Muscle of back (tissue), 11 donors: Measurements from ENCODE around the gene AFAP1L2. TPM values are rescaled to one million over a fixed set of nuclear protein-coding genes. Genes with fewer than 3 reads are reported as not detected.

Experiments used
- DNase-seq, 3 donors: peaks; one replicate each; pipeline versions ENCODE4 v3.0.0 to v3.0.0-alpha.2; 2013
- polyA plus RNA-seq, 10 donors: library from polyadenylated mRNA; unstranded; fragments of 120-200 nt; gene quantifications; one replicate each; pipeline ENCODE4 v1.2.1, GENCODE V29; 2013; ENCODE audit not compliant: insufficient read length in 10 of 10

AFAP1L2 gene
- polyA plus RNA-seq, 10 donors, result 31.0 to 46.9 (median 38.3) TPM

GRCh38 chr10:114291516-114291915, 112.8 kb downstream of the AFAP1L2 start:
- DNase-seq, result no peak

- no peak for DNase-seq
Observed at GRCh38 chr10:114291076-114291475, 113.2 kb downstream of the AFAP1L2 start.

GRCh38 chr10:114290038-114290437, 114.3 kb downstream of the AFAP1L2 start:
- DNase-seq, result no peak

GRCh38 chr10:114289096-114289436, 115.2 kb downstream of the AFAP1L2 start:
- no peak for DNase-seq

GRCh38 chr10:114288424-114289095, 115.7 kb downstream of the AFAP1L2 start:
- DNase-seq, result no peak

GRCh38 chr10:114286921-114287320, 117.4 kb downstream of the AFAP1L2 start:
- DNase-seq, result no peak

- DNase-seq, result no peak
Observed at GRCh38 chr10:114285961-114286441, 118.3 kb downstream of the AFAP1L2 start.

- no peak for DNase-seq
Observed at GRCh38 chr10:114284346-114285071, 119.8 kb downstream of the AFAP1L2 start.

GRCh38 chr10:114283535-114284234, 120.6 kb downstream of the AFAP1L2 start:
- DNase-seq, result no peak

- DNase-seq, result no peak
Observed at GRCh38 chr10:114283091-114283490, 121.2 kb downstream of the AFAP1L2 start.

GRCh38 chr10:114282526-114282925, 121.8 kb downstream of the AFAP1L2 start:
- no peak for DNase-seq

- no peak for DNase-seq
Observed at GRCh38 chr10:114281461-114281860, 122.8 kb downstream of the AFAP1L2 start.

GRCh38 chr10:114281006-114281405, 123.3 kb downstream of the AFAP1L2 start:
- no peak for DNase-seq

- DNase-seq, result no peak
Observed at GRCh38 chr10:114279901-114280644, 124.2 kb downstream of the AFAP1L2 start.

GRCh38 chr10:114279289-114279688, 125.0 kb downstream of the AFAP1L2 start:
- no peak for DNase-seq

GRCh38 chr10:114278884-114279191, 125.5 kb downstream of the AFAP1L2 start:
- DNase-seq, result no peak

- no peak for DNase-seq
Observed at GRCh38 chr10:114278140-114278883, 126.0 kb downstream of the AFAP1L2 start.

- no peak for DNase-seq
Observed at GRCh38 chr10:114276671-114277070, 127.6 kb downstream of the AFAP1L2 start.

GRCh38 chr10:114276066-114276465, 128.2 kb downstream of the AFAP1L2 start:
- no peak for DNase-seq

GRCh38 chr10:114274616-114275453, 129.5 kb downstream of the AFAP1L2 start:
- DNase-seq, result no peak

- no peak for DNase-seq
Observed at GRCh38 chr10:114273910-114274309, 130.4 kb downstream of the AFAP1L2 start.
